HG03342 (cell line): Measurements from ENCODE around the gene CACNA1H.

ENCODE experiments used
- ATAC-seq: cut with Tn5 transposase; IDR thresholded peaks from one replicate; pipeline ENCODE4 v1.9.1; 2021; ENCODE audit warnings: mild to moderate bottlenecking, moderate library complexity; ENCODE audit not compliant: unreplicated experiment

CACNA1H gene

DNA sequence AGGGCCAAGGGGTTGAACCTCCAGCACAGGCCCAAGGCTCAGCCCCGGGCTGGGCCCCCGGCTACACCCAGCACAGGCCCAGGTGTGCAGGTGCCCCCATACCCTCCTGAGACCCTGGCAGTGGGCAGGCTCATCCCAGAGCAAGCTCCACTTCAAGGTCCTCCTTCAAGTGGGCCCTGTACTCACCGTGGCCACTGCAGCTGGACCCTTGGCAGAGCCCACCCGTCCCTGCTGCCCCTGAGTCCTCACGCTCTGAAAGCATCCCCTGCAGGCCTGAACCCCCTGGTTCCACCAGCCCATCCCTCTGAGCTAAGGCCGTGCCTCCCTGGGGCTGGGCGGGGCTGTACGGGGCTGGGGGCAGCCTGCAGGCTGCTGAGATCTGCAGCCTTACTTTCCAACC, 11.2 kb upstream of the CACNA1H start:
- ATAC-seq = no peak

DNA sequence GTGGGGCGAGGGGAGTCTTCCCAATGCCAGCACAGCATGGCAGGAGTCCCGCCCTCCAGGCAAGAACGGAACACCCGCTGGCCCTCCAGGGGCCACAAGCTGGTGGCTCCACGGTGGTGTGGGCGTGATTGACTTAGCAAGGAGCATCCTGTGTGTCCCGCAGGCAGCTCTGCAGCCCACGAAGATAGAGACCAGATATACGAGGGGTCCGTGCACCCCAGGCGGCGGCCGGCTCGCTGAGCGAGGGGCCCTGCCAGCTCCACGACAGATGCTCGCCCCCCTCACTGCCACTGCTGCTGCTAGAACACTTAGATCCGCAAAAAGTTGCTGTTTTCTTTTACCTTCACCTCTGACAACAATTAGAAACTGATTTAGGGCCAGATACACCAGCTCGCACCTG, 10.0 kb upstream of the CACNA1H start:
- ATAC-seq = no peak

DNA sequence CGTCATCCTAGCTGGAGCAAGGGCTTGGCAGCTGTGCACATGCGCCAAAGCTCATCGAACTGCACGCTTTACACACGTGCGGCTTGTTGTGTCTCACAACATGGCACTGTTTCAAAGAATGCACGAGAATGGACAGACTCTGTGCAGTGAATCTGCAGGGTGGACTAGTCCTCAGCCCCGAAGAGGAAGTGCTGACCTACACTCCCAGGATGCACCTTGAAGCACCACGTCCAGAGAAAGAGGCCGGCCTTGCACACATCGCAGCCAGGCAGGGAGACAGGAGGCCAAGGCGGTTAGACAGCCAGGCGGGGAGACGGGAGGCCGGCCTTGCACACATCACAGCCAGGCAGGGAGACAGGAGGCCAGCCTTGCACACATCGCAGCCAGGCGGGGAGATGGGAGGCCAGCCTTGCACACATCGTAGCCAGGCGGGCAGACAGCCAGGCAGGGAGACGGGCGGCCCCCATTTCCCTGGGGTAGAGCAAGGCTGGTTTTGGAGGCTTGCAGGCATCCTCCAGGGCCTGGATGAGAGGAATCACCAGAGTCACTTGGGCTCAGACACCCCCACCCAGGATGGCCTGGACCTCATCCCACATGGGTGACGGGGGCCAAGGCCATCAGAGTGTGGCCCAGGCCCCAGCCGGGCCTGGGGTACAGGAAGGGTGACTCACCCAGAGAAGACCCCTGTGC, 9.0 kb upstream of the CACNA1H start:
- ATAC-seq = no peak

DNA sequence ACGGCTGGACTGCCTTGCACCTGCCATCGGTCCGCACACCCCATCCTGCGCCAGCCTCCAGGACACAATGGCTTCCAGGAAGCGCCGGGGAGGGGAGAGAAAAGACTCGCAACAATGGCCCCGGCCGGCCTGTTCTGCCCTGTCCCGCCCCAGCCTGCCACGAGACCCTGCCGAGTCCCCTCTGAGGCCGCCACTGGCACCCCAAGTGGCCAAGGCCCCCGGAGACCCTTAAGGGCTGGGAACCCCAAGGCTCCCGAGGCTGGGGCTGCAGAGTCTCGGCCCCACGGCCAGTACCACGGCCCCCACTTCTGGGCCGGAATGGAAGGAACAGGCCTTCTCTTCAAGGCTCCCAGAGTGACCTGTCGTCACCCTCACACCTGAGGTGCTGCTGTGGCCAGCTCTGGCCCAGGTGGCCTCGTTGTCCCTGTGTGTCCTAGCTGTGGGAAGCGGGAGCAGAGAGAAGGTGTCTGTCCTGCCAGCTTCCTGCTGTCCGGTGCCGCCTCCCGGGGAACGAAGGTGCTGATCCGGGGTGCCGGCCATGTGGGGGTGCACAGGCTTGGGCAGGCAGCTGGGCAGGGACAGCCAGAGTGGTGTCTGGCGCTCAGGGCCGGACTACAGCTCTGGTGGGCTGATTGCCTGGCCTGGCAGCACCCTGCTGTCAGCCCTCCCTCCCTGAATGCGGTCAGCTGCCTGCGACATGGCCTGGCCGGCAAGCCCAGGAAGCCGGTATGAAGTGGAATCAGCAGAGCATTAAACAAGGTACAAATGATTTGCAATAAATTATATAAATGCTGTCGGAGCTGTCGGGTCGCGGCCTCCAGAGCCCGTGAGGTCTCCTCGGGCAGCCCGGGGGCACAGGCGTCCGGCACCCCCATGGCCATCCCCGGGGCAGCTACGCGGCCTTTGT, 8.2 kb upstream of the CACNA1H start:
- no peak for ATAC-seq

DNA sequence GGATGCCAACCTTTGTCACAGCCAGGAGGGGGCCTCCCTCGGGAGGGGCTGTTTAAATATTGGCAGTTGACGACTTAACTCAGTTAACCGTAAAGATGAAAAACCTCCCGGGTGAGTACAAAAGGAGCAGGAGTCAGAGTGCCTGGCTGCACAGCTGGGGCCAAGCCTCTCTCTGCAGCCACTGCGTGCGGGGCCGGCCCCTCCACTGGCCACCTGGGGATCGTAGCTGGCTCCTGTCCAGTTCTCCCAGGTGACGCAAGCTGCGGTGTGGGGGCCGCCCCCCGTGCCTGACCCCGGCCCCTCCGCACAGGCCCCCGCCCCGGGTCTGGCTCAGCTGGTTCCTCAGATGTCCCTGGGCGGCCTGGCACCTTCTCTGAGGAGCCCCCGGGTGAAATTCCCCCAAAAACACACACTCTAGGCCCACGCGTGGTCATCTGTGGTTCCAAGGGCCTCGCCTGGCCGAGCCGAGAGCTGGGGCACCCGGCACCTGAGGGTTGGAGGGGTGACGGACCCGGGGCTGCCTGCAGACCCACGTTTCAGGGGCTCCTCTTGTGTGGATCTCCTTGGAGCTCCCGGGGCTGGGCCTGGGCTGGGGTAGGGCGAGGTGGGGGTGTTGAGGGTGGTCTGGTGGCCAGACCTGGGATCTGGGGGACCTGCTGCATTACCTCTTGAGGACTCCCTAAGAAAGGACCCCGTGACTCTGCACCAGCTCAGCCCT, 7.4 kb upstream of the CACNA1H start:
- no peak for ATAC-seq

DNA sequence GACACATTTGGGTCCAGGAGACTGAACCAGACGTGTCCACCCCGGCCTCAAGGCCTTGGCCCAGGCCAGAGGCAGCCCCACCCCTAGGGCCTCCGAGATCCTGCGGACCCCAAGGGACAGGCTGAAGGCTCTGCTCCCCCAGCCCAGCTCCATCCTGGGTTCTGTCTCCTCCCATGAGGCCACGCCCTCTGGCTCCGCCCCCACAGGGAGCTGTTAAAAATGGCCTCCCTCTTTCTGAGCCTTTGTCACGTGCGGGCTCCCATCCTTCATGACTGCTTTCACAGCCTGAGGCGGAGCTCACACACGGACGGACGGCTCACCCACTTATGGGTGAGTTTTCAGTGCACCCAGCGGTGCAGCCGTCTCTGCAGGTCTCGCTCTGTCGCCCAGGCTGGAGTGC, 6.5 kb upstream of the CACNA1H start:
- no peak for ATAC-seq

DNA sequence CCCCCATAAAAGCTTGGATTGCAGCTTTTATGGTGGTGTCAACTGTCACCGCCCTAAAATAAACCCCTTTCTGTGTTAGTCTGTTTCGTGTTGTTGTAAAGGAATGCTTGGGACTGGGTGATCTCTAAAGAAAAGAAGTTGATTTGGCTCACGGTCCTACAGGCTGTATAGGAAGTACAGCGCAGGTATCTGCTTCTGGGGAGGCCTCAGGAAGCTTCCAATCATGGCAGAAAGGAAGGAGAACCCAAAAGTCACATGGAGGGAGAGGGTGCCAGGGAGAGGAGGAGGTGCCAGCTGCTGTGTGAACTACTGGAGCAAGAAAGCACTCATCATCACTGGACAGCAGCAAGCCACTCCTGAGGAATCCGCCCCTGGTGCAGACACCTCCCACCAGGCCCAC, 5.9 kb upstream of the CACNA1H start:
- no peak for ATAC-seq

DNA sequence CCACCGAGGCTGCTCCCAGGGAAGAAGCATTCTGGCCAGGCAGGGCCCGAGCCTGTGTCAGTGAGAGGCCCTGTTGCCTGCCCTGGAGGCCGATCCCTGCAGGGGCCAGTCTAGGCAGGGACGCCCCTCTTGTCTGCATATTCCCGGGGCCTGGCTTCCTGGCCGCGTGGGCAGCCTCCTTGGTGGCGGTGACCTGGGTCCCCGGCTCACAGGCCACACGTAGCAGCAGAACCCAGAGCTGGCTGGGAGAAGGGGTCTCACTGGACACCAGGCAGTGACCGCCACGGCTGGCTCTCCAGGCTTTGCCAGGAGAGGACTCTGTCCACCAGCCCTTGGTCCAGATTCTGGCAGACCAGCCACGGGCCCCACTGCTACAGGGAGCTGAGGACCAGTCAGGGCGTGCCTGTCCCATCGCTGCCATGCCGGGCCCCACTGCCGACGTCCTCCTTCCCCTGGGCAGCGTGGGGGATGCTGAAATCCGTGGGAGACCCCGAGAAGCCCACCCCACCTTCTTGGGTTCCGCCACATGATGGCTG, 3.7 kb upstream of the CACNA1H start:
- no peak for ATAC-seq

DNA sequence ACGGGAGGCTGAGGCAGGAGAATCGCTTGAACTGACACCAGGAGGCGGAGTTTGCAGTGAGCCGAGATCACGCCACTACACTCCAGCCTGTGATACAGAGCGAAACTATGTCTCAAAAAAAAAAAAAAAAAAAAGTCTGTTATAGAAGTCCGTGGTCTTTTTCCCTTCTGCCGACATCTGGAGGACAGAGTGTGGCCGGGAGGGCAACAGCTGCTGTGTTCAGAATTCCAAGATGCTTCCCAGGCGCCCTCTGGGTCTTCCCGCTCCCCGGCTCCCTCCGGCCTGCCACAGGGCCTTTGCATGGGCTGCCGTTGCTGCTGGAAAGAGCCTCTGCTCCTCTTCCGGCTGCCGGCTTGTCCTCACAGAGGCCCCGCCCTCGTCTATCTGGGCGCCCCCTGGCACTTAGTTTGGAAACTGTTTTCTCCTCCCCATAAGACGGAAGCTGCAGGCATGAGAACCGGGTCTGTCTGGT, 2.4 kb upstream of the CACNA1H start:
- no peak for ATAC-seq

DNA sequence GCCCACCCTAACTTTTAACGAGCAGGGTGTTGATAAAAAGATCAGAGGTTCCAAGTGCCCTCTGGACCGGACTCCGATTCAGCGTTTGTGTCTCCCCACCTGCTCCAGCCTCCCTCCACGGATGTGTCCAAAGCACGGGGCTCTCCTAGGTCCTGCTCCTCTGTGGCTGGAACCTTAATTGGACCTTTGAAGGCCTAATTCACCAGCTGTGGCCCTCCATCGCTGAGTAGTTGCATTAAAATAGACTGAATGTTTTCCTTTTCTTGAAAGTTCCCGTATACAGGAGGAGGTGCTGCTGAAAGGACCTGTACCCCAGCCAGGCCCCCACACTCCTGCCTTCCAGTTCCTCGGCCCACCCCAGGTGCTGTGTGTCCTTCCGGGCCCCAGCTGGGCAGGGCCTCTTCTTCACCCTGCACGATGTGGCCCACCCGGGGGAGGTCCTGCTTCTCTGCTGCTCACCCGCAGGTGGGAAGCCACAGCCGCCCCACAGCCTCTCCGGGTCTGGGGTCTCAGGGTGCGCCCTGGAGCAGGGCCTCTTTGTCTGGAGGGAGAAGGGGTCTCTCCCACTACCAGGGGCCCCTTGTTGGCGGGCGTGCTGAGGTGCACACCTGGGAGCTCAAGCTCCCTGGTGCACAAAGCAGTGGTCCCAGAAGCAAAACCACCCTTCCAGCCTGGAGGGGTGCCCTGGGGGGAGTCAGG, 1.3 kb upstream of the CACNA1H start:
- no peak for ATAC-seq

DNA sequence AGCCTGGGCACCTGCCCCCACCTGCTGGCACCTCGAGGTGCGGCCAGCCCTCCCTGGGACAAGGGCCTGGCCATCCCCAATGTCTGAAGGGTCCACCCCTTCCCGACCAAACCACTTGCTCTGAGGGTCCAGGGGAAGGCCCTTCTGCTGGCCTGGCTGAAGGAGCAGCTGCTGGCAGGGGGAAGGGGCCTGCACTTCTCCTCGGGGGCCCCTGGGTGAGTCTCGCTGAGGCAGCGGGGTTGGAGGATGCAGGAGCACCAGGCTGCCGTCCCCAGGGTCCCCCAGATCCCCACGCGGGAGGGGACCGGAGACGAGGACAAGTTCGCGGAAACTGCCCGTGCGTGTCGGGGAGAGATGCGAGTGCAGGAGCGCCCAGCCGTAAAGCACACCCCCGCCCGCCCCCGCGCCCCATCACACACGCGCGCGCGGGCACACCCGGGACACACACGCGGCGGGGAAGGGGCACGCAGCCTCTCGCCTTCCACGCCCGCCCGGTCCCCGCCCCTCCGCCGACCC, 725 bp upstream of the CACNA1H start:
- no peak for ATAC-seq

DNA sequence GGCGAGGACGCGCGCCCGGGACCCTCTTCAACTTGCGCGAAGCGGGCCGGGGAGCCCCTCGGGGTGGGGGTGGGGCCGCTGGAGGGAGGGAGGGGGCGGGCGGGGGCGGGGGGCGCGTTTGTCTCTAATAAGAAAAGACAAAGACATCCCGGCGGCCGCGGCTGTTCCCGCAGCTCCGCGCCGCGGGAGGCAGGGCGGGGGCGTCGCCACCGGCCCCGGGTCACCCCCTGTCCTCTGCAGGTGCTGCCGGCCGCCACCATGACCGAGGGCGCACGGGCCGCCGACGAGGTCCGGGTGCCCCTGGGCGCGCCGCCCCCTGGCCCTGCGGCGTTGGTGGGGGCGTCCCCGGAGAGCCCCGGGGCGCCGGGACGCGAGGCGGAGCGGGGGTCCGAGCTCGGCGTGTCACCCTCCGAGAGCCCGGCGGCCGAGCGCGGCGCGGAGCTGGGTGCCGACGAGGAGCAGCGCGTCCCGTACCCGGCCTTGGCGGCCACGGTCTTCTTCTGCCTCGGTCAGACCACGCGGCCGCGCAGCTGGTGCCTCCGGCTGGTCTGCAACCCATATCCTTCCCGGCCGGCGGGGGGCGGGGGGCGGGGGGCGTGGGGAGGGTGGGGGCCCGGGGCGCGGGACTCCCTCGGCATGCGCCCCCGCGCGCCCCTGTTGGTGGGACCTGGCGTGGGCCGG, 714 bp downstream of the CACNA1H start:
- ATAC-seq = no peak

DNA sequence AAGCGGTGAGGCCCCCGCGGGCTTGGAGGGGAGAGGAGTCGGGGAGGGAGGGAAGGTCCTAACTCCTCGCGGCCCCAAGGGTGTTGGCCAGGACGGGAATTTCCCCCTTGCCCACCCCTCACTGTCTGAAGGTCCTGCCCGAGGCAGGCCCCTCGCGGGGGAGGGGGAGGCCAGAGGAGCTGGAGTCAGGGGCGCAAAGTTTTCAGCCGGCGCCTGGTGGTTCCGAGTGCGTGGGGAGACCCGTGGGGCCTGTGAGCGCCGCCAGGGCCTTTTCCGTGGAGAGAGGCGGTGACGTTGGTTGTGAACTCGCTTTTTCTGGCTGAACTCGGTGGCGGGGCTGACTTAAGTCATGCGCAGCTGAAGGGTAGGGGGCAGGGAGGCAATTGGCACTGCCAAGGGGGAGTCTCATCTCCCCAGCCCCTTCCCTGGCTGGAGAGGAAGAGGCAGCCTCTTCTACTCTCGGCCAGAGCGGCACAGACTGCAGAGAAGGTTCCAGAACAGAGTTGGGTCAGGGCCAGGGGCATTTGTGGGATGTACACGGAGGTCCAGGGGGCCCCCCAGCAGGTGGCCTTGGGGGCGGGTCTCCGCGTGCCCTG, 1.5 kb downstream of the CACNA1H start:
- no peak for ATAC-seq

DNA sequence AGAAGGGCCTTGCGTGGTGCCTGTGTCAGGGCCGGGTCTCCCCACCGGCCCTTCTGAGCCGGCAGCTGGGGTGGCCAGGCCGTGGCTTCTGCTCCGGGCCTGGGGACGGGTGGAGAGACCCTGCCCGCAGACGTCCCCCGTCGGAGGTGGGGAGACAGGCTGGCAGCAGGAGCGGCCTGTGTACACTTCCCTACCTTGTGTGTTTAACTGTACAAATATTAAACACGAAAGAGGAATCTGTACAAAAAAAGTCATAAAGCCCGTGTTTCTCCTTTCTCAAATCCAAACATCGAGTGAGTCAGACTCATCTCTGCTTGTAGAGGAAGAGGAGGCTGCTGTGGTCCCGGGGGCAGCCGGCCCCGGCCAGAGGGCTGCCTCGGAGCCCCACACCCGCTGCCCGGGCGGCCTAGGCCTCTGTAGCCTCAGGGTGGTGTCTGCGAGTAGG, 2.0 kb downstream of the CACNA1H start:
- no peak for ATAC-seq

DNA sequence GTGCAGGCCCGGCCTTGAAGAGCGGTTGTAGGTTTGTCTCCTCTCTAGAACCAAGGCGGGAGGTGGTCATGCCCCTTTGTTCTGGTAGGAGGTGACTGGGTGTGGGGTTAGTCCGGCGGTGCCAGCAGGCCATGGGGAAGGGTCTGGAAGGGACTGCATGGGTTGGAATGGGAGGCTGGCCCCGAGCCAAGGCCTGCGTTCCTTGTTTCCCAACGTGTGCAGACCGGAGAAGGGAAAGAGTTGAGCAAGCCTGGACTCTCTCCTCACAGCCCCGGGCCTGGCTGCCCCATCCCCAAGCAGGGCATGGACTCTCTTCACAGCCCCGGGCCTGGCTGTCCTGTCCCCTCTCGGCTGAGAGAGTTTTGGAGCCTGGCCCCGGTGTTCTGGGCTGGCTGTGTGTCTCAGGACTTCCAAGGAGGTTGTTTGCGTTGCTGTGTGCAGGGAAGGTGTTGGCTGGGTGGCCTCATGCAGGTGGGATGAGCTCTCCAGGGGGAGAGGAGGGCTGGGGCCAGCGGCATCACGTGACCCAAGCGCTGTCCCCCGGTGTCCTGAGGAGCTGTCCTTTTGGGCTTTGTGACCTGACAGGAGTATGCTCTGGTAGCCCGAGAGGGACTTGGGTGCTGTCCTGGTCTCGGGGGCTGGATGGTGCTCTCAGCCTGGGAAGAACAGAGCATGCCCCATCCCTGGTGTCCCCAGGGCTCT, 2.6 kb downstream of the CACNA1H start:
- ATAC-seq = no peak

DNA sequence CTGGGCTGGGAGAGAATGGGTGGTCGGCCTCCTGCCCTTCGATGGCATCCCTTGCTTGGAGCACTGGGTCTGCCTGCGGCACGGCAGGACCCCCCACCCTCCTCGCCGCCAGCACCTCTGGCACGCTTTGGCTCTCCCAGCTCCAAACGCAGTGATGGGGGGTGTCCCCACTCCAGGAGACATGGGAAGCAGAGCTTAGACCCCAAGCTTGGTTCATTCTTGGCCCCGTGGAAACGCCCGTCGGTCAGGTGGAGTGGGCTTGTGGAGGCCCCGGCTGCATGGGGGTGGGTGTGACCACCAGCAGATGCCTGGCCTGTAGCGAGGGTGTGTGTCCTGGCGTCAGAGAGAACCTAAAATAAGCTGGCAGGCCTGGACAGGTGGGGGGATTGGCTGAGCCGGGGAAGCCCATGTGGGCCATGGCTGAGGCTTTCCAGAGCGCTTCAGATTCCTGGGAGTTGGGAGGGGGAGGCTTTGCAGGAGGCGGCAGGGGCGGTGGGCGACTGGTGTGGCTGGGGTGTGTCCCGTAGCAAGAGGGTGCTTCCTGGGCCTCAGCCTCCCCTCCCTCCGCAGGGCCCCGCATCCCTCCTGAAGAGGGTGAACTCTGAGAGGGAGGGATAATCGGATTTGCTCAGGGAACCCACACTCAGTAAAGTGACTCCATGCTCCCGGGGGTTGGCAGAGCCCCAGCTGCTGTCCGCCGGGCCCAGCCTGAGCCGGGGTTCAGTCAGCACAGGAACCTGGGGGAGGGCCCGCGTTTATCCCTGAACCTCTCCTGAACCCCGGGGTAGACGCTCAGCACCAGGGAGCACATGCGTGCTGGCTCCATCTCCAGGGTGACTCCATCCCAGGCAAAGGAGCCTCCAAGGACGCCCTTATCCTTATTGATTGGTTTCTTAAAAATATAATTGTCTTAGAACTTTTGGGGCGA, 3.4 kb downstream of the CACNA1H start:
- no peak for ATAC-seq

DNA sequence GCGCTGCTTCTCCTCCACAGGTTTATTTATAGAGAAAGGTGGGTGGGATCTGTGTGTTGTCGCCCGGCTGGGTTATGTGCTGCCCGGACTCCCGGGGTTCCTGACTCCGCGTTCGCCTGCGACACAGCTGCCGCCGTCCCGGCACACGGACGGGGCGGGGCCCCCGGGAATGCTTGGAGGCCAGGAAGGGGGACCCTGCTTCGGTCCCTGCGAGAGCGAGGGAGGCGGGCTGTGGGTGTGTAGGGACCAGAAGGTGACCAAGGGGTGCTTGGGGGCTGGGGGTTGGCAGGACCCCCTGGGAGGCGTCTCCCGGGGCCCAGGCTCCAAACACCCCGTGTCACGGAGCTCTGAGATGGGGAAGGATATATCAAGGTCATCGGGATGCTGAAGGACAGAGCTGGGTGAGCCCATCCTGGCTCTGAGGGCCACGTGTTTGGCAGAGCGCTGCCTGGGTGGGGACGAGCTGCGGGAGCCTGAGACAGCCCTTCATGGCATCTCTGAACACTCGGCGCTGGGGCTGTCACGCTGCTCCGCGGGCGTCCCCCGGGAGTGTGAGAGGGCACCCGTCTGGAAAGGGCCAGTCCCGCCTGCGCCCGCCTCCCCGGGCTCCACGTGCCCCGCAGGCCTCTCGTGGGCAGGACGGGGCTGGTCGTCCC, 4.2 kb downstream of the CACNA1H start:
- ATAC-seq = no peak
